ENCODE measurements around the gene LANCL2. TPM values are rescaled to one million over a fixed set of nuclear protein-coding genes. Genes with fewer than 3 reads are reported as not detected.

LANCL2 gene
- total and polyA plus RNA-seq, 4 experiments from 2014 or later, result 4.4 to 7.0 (median 5.2) TPM

Other genes starting within 250 kb of the LANCL2 start
- gene VOPP1, start 207.2 kb downstream of the LANCL2 start, total RNA-seq, result 10 to 100 TPM; 91.0 to 98.7 TPM
- gene VOPP1, start 207.2 kb downstream of the LANCL2 start, polyA plus RNA-seq, result 10 to 100 TPM; 43.0 to 90.4 TPM

All from CD4-positive, alpha-beta memory T cell (primary cell).